Stomach smooth muscle (tissue), 2 donors: ENCODE data around the gene SERPINB1.

Experiments used
- H3K27ac ChIP-seq: one replicate; pipeline ENCODE4 v1.7.0; 2013; ENCODE audit warnings: mild to moderate bottlenecking, low read length, inconsistent platforms
- H3K27me3 ChIP-seq, 2 donors: one replicate each; pipeline ENCODE4 v1.7.0; 2013; ENCODE audit warnings: low read length in 2 of 2; ENCODE audit not compliant: insufficient read depth in 2 of 2, control insufficient read depth in 1 of 2
- H3K36me3 ChIP-seq, 2 donors: one replicate each; pipeline ENCODE4 v1.7.0; 2013; ENCODE audit warnings: low read length in 2 of 2; ENCODE audit not compliant: control insufficient read depth in 2 of 2, insufficient read depth in 2 of 2
- H3K4me1 ChIP-seq: one replicate; pipeline ENCODE4 v1.7.0; 2013; ENCODE audit warnings: low read length; ENCODE audit not compliant: control insufficient read depth, insufficient read depth
- H3K4me3 ChIP-seq, 2 donors: one replicate each; pipeline ENCODE4 v1.7.0; 2013; ENCODE audit warnings: low read length in 2 of 2
- H3K9ac ChIP-seq, 2 donors: one replicate each; pipeline ENCODE4 v1.7.0; 2013; ENCODE audit warnings: low read length in 2 of 2, mild to moderate bottlenecking in 1 of 2
- H3K9me3 ChIP-seq, 2 donors: one replicate each; pipeline ENCODE4 v1.7.0; 2013; ENCODE audit warnings: low read length in 2 of 2; ENCODE audit not compliant: control insufficient read depth in 2 of 2
- donor health status: healthy.
- donor health status: Pancreatic carcinoma.

SERPINB1 gene

GRCh38 chr6:2876210-2877056 is 34.8 kb upstream of the SERPINB1 start:
- Histone ChIP-seq H3K27ac (peak overlapping the region; percentile 85), H3K27me3 (no peaks in the 10 kb centered on the region), H3K4me3 (peak overlapping the region; percentile 64 to 75), H3K9me3 (no peaks in the 10 kb centered on the region), H3K4me1 (peaks cover 47% of the 10 kb centered on the region), H3K9ac (peak overlapping the region; percentile 55 to 70), H3K36me3 (no peaks in the 10 kb centered on the region)

- Histone ChIP-seq H3K9me3 (no peaks in the 10 kb centered on the region), H3K4me3 (peak overlapping the region; percentile 50 to 76), H3K27ac (peak overlapping the region; percentile 2), H3K4me1 (peaks cover 47% of the 10 kb centered on the region), H3K36me3 (no peaks in the 10 kb centered on the region), H3K9ac (peak overlapping the region; percentile 26 to 55), H3K27me3 (no peaks in the 10 kb centered on the region)
Measured at GRCh38 chr6:2875359-2876191, 33.9 kb upstream of the SERPINB1 start.

GRCh38 chr6:2873643-2874042 is 32.0 kb upstream of the SERPINB1 start:
- Histone ChIP-seq H3K4me3 (no peak overlapping the region), H3K36me3 (no peaks in the 10 kb centered on the region), H3K4me1 (peaks cover 49% of the 10 kb centered on the region), H3K9ac (peak overlapping the region in 1 of 2 donors; percentile 36), H3K27me3 (no peaks in the 10 kb centered on the region), H3K27ac (peak overlapping the region; percentile 46), H3K9me3 (no peaks in the 10 kb centered on the region)

- no peaks in the 10 kb centered on the region for H3K9me3 ChIP-seq
- peak overlapping the region in 1 of 2 donors; percentile 36 for H3K9ac ChIP-seq
- H3K27me3 ChIP-seq = no peaks in the 10 kb centered on the region
- no peaks in the 10 kb centered on the region for H3K36me3 ChIP-seq
- H3K4me1 ChIP-seq = peaks cover 46% of the 10 kb centered on the region
- H3K27ac ChIP-seq = peak overlapping the region; percentile 46
- H3K4me3 ChIP-seq = no peak overlapping the region
Measured at GRCh38 chr6:2872423-2873358, 31.0 kb upstream of the SERPINB1 start.

GRCh38 chr6:2871953-2872352 is 30.3 kb upstream of the SERPINB1 start:
- no peak overlapping the region for H3K27ac ChIP-seq
- H3K9me3 ChIP-seq = no peaks in the 10 kb centered on the region
- H3K36me3 ChIP-seq = no peaks in the 10 kb centered on the region
- peaks cover 39% of the 10 kb centered on the region for H3K4me1 ChIP-seq
- no peaks in the 10 kb centered on the region for H3K27me3 ChIP-seq
- no peak overlapping the region for H3K9ac ChIP-seq
- no peak overlapping the region for H3K4me3 ChIP-seq

- H3K4me1 ChIP-seq = peaks cover 36% of the 10 kb centered on the region
- no peak overlapping the region for H3K27ac ChIP-seq
- no peaks in the 10 kb centered on the region for H3K9me3 ChIP-seq
- H3K9ac ChIP-seq = no peak overlapping the region
- no peaks in the 10 kb centered on the region for H3K27me3 ChIP-seq
- no peaks in the 10 kb centered on the region for H3K36me3 ChIP-seq
- no peak overlapping the region for H3K4me3 ChIP-seq
Measured at GRCh38 chr6:2871102-2871501, 29.4 kb upstream of the SERPINB1 start.

- no peak overlapping the region for H3K4me3 ChIP-seq
- no peaks in the 10 kb centered on the region for H3K27me3 ChIP-seq
- H3K4me1 ChIP-seq = peaks cover 31% of the 10 kb centered on the region
Measured at GRCh38 chr6:2870046-2870636, 28.5 kb upstream of the SERPINB1 start.

GRCh38 chr6:2868637-2869036 is 27.0 kb upstream of the SERPINB1 start:
- Histone ChIP-seq H3K9ac (no peak overlapping the region), H3K27ac (no peak overlapping the region), H3K4me1 (peaks cover 20% of the 10 kb centered on the region), H3K9me3 (no peaks in the 10 kb centered on the region), H3K36me3 (no peaks in the 10 kb centered on the region), H3K27me3 (no peaks in the 10 kb centered on the region), H3K4me3 (no peak overlapping the region)

More at GRCh38 chr6:2870046-2870636, 28.5 kb upstream of the SERPINB1 start:
- Histone ChIP-seq H3K27ac (no peak overlapping the region), H3K9me3 (no peaks in the 10 kb centered on the region), H3K9ac (no peak overlapping the region), H3K36me3 (no peaks in the 10 kb centered on the region)

- Histone ChIP-seq H3K27me3 (no peaks in the 10 kb centered on the region), H3K9ac (no peak overlapping the region), H3K4me3 (no peak overlapping the region), H3K9me3 (no peaks in the 10 kb centered on the region), H3K36me3 (no peaks in the 10 kb centered on the region), H3K27ac (no peak overlapping the region), H3K4me1 (peaks cover 7% of the 10 kb centered on the region)
Measured at GRCh38 chr6:2866171-2866846, 24.6 kb upstream of the SERPINB1 start.
